ENCODE data around the gene MRPL44. TPM values are rescaled to one million over a fixed set of nuclear protein-coding genes. Genes with fewer than 3 reads are reported as not detected.
A peak's percentile ranks its signal among the peaks of the same experiment; 100 is the strongest.
"Not testable (repeated sequence)": the region's sequence is repeated elsewhere in the genome, so short reads cannot be mapped to it uniquely, and the experiment has no call there.

The MRPL44 gene
- total RNA-seq, 2 experiments from 2014 or later = 39.1 to 41.3 TPM

DNA sequence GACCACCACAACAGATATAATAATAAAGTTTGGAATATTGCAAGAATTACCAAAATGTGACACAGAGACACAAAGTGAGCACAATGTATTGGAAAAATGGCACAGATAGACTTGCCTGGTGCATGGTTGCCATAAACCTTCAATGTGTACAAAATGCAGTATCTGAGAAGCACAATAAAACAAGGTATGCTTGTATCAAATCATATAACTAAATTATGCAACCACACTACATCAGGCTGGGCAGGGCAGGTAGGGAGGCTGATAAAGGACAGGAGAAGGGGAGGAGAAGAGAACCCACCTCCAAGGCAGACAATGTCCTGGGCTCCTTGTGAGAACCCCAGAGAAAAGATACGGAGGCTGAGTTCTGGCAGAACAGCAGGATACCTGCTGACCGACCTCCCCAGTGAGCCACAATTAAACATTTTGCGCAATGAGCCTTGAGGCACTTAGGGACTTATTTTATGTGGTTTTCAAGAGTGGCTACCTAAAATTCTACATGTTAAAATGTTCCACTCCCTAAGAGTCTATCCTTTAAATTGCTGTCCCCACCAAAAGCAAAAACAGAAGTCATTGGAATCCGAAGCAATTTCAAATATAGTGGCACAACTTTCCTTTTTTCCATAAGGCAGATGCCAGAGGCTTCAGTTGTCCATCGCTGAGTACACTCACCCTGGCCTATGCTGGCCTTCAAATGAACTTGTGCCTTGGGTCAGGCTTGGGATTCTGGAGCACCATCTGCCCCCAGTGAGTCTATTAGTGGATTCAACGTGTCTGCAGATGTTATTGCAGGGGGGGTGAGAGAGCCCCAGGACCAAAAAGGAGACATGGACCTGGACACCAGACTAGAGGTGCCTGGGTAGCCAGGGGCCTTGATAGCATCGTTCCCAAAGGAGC lies 28.9 kb upstream of the MRPL44 start:
- H3K36me3 Mint-ChIP-seq (ENCODE audit: low read depth) = peaks cover 12% of the 10 kb centered on the region
- H3K27ac Mint-ChIP-seq = no peak overlapping the region
- H3K4me3 Mint-ChIP-seq = no peak overlapping the region
- intact Hi-C loops (cut with micrococcal nuclease) = loop anchor here (1.0 kb wide), 1 partner anchor 13 kb away; no protein-coding TSS in a partner anchor
- no peak for DNase-seq
- H3K4me1 Mint-ChIP-seq (ENCODE audit: low read depth) = peaks cover 39% of the 10 kb centered on the region
- CTCF ChIA-PET = interaction anchor here (0.7 kb wide), 1 partner anchor 346 kb away, joined by 5 read pairs; no protein-coding TSS in a partner anchor
- peaks cover 11% of the 10 kb centered on the region for H3K9me3 Mint-ChIP-seq
- no peaks in the 10 kb centered on the region for H3K27me3 Mint-ChIP-seq (ENCODE audit: low read depth)

DNA sequence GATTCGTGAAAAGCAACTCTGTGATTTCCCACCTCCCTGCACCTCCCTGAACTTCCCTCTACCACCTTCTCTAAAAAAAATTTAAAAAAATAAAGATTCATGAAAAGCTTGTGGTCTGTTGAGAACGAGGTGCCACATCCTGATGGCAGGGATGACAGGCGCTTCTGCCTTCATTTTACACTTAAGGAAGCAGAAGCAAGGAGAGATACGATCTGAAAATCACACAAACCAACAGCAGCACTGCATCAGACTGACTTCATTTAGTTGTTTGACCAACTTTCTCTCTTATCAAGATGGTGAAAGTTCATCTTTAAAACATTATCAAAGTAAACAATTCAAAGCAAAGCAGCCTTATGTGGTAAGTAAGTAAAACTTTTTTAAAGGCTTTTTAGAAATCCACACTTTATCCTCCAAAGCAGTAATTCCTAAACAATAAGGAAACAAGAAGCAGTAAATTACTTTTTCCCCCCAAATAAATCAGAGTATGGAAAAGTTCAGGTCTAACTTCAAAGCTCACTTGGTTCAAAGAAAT lies 27.6 kb upstream of the MRPL44 start:
- Mint-ChIP-seq H3K27ac (no peak overlapping the region), H3K9me3 (peaks cover 11% of the 10 kb centered on the region), H3K36me3 (ENCODE audit: low read depth) (peaks cover 12% of the 10 kb centered on the region), H3K4me1 (ENCODE audit: low read depth) (peaks cover 40% of the 10 kb centered on the region), H3K4me3 (peak overlapping the region; percentile 37), H3K27me3 (ENCODE audit: low read depth) (no peaks in the 10 kb centered on the region)
- CTCF ChIA-PET = interaction anchor here (1.0 to 2.4 kb wide), 2 partner anchors 12 to 64 kb away, joined by 3 to 10 read pairs; no protein-coding TSS in a partner anchor
- DNase-seq = peak; percentile 61
- intact Hi-C loops (cut with micrococcal nuclease) = loop anchor here (1.0 kb wide), 1 partner anchor 12 kb away; no protein-coding TSS in a partner anchor

DNA sequence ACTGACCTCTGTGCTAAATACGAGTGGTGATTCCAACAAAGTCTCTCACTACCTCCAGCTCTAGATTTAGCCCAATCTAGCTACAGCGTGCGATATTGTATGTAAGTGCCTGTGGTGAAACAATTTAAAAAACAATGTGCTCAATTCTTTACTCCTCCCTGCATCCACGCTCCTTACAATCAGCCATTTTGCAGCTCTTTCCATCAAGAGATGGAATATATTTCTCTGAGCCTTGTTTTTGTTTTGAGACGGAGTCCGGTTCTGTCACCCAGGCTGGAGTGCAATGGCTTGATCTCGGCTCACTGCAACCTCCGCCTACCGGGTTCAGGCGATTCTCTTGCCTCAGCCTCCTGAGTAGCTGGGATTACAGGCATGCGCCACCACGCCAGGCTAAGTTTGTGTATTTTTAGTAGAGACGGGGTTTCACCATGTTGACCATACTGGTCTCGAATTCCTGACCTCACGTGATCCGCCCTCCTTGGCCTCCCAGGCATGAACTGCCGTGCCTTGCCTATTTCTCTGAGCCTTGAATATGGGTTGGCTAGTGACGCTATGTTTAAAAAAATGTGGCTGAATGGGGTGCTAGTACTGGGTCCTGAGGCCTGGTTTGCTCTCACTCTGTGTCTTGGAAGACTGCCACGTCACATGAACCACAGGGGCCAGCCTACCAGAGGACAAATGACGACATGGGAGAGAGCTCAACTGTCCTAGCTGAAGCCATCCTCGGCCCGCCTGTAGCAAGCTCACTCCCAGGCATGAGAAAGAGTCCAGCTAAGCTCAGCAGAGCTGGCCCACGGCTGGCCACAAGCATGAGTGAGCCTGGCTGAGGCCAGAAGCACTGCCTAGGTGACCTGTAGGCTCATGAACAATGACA lies 26.9 kb upstream of the MRPL44 start:
- intact Hi-C loops (cut with micrococcal nuclease) = no loop called here
- H3K4me3 Mint-ChIP-seq = peak overlapping the region; percentile 16
- H3K9me3 Mint-ChIP-seq = peaks cover 11% of the 10 kb centered on the region
- no peaks in the 10 kb centered on the region for H3K27me3 Mint-ChIP-seq (ENCODE audit: low read depth)
- CTCF ChIA-PET = interaction anchor here (1.0 to 2.4 kb wide), 2 partner anchors 11 to 63 kb away, joined by 3 to 10 read pairs; no protein-coding TSS in a partner anchor
- peaks cover 42% of the 10 kb centered on the region for H3K4me1 Mint-ChIP-seq (ENCODE audit: low read depth)
- no peak for DNase-seq
- H3K36me3 Mint-ChIP-seq (ENCODE audit: low read depth) = peaks cover 12% of the 10 kb centered on the region
- no peak overlapping the region for H3K27ac Mint-ChIP-seq

DNA sequence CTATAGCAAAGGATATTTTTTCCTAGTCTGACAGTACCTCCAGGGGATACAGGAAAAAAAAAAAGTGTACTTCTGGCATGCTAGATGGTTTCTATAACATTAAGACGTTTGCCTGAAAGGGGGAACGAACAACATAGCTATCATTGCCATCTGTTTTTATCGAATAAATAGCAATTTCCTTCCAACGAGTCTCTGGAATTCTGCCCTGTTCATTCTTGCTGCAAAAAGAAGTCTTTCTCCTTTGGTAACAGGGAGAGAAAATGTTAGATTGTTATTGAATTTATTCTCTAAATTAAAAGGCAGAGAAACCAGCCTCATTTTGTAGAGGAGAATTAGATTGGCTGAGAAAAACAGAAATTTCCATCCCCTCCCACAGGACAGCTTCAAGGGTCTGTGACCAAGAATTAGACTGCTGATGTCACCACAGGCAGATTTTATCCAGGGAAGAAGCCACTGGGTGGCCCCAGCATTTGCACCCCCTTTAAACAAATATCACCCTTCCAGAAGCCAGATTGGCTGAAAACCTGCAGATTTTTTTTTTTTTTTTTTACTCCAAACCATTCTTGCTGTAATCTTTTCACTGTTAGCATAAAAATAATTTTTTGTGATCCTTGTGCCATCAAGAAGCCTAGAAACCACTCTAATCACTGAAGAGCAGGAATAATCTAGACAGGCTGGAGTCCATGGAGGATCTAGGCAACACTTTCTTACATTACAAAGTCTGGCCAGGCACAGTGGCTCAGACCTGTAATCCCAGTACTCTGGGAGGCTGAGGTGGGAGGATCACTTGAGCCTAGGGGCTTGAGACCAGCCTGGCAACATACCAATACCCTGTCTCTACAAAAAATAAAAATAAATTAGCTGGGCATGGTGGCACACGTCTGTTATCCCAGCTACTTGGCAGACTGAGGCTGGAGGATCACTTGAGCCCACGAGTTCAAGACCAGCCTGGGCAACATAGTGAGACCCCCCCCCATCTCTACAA lies 24.2 kb upstream of the MRPL44 start:
- H3K4me1 Mint-ChIP-seq (ENCODE audit: low read depth) = peaks cover 58% of the 10 kb centered on the region
- peaks cover under 1% of the 10 kb centered on the region for H3K36me3 Mint-ChIP-seq (ENCODE audit: low read depth)

DNA sequence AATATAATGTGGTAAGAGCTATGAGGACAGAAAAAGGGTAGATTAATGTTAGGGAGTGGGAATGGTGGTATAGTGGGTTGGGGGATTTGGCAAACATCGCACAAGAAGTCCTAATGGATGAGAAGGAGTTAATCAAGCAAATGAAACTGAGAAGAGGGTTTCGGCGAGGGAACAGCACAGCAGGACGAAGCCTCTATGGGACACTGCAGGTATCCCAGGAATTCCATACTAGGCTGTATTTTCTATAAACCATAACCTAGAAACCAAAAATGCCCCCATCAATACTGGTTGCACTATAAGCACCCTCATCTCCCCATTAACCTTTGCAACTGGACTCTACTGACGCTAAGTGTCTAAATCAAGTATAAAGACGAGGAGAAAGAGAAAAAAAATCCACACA lies 22.4 kb upstream of the MRPL44 start:
- no peak overlapping the region for H3K4me3 Mint-ChIP-seq
- CTCF ChIA-PET = interaction anchor here (1.3 to 1.5 kb wide), 2 partner anchors 8 to 35 kb away, joined by 3 to 5 read pairs; no protein-coding TSS in a partner anchor
- intact Hi-C loops (cut with micrococcal nuclease) = no loop called here
- H3K27ac Mint-ChIP-seq = no peak overlapping the region
- H3K36me3 Mint-ChIP-seq (ENCODE audit: low read depth) = peaks cover 10% of the 10 kb centered on the region
- H3K4me1 Mint-ChIP-seq (ENCODE audit: low read depth) = peaks cover 62% of the 10 kb centered on the region
- DNase-seq = no peak
- H3K27me3 Mint-ChIP-seq (ENCODE audit: low read depth) = no peaks in the 10 kb centered on the region
- peaks cover 12% of the 10 kb centered on the region for H3K9me3 Mint-ChIP-seq

More for the DNA sequence above, 24.2 kb upstream of the MRPL44 start:
- no peak overlapping the region for H3K4me3 Mint-ChIP-seq
- H3K27me3 Mint-ChIP-seq (ENCODE audit: low read depth) = no peaks in the 10 kb centered on the region
- peaks cover under 1% of the 10 kb centered on the region for H3K9me3 Mint-ChIP-seq
- CTCF ChIA-PET = interaction anchor here (0.6 to 1.3 kb wide), 4 partner anchors 8 to 652 kb away, joined by 3 to 6 read pairs (median 5); partner anchors contain the start of gene CUL3
- intact Hi-C loops (cut with micrococcal nuclease) = no loop called here
- DNase-seq = no peak
- peak overlapping the region; percentile 50 for H3K27ac Mint-ChIP-seq

DNA sequence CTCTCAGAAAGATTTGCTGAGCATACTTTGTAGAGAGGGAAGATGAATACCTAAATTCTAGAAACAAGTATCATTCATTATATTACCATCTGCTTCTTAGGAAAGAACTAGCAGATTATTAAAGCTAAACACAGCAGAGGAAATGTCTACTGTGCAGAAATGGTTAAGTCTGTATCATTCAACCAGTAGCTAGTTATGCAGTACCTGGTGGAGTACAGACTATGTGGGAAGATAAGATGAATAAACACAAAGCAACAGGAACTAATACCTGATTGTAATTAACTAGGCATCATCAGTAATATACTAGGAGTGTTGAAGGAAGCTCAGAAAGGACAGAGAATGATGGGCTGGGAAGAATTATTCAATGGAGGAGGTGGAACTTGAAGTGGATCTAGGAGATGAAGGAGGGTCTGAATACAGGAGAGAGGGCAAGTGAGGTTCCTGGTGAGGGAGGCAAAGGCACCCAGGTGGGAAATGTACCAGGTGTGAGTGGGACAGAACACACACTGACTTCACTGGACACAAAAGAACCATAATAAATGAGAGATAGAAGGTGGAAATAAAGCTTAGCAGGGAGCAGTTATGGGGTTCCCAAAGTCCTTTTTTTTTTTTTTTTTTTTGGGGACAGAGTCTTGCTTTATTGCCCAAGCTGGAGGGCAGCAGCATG lies 21.7 kb upstream of the MRPL44 start:
- DNase-seq = no peak
- Mint-ChIP-seq H3K36me3 (ENCODE audit: low read depth) (peaks cover 13% of the 10 kb centered on the region), H3K9me3 (peaks cover 12% of the 10 kb centered on the region), H3K27ac (peak overlapping the region; percentile 48), H3K4me3 (no peak overlapping the region), H3K4me1 (ENCODE audit: low read depth) (peaks cover 60% of the 10 kb centered on the region), H3K27me3 (ENCODE audit: low read depth) (no peaks in the 10 kb centered on the region)
- intact Hi-C loops (cut with micrococcal nuclease) = no loop called here
- CTCF ChIA-PET = interaction anchor here (1.5 to 1.6 kb wide), 2 partner anchors 8 to 34 kb away, joined by 5 to 7 read pairs; no protein-coding TSS in a partner anchor

DNA sequence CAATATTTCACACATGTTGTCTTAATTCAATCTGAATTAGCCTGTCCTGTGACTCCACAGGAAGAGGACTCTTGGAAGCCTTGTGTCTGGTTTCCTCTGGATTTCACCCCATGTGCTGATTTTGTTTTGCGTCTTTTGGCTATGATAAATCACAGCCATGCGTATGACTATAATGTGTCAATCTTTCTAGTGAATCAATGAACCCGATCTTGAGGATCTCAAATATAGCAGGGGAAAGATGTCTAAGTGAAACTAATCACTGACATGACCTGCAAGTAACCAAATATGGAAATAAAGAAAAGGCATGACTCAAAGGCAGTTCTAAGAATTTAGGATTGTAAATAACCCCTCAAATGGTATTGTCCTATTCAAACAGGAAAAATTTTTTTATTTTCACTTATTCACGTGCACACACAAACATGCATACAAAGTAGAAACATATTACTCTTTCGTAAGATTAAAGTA lies 20.4 kb upstream of the MRPL44 start:
- Mint-ChIP-seq H3K4me3 (no peak overlapping the region), H3K27ac (peak overlapping the region; percentile 53), H3K36me3 (ENCODE audit: low read depth) (peaks cover 17% of the 10 kb centered on the region), H3K9me3 (peaks cover 15% of the 10 kb centered on the region), H3K4me1 (ENCODE audit: low read depth) (peaks cover 62% of the 10 kb centered on the region), H3K27me3 (ENCODE audit: low read depth) (no peaks in the 10 kb centered on the region)
- intact Hi-C loops (cut with micrococcal nuclease) = no loop called here
- CTCF ChIA-PET = interaction anchor here (1.6 kb wide), 1 partner anchor 33 kb away, joined by 7 read pairs; no protein-coding TSS in a partner anchor
- no peak for DNase-seq

DNA sequence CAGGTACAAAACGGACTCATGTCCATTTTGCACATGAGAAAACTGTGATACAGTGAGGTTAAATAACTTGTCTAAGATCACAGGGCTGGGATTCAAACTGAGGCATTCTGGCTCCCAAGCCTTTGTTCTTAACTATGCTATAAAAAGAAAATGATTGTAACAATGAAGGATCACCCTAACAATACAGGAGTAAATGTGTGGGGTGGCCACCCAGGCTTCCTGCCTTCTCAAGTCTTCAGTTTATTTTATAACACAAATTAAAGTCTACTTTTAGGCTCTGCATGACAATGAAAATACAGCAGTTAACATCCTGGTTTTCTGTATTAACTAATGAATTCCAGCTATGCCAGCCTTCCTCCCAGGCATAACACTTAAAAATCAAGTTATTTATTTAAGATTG lies 19.7 kb upstream of the MRPL44 start:
- H3K4me1 Mint-ChIP-seq (ENCODE audit: low read depth) = peaks cover 62% of the 10 kb centered on the region
- H3K4me3 Mint-ChIP-seq = no peak overlapping the region
- peaks cover 17% of the 10 kb centered on the region for H3K36me3 Mint-ChIP-seq (ENCODE audit: low read depth)
- intact Hi-C loops (cut with micrococcal nuclease) = no loop called here
- CTCF ChIA-PET = no interaction called here
- H3K27me3 Mint-ChIP-seq (ENCODE audit: low read depth) = no peaks in the 10 kb centered on the region
- DNase-seq = no peak
- peaks cover 15% of the 10 kb centered on the region for H3K9me3 Mint-ChIP-seq
- H3K27ac Mint-ChIP-seq = no peak overlapping the region

DNA sequence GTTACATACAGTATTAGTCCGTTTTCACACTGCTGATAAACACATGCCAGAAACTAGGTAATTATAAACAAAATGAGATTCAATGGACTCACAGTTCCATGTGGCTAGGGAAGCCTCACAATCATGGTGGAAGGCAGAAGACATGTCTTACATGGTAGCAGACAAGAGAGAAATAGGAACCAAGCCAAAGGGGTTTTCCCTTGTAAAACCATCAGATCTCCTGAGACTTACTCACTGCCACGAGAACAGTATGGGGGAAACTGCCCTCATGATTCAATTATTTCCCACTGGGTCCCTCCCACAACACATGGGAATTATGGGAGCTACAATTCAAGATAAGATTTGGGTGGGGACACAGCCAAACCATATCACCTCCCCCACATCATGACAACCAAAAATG lies 17.8 kb upstream of the MRPL44 start:
- Mint-ChIP-seq H3K36me3 (ENCODE audit: low read depth) (peaks cover 24% of the 10 kb centered on the region), H3K9me3 (peaks cover 15% of the 10 kb centered on the region), H3K4me1 (ENCODE audit: low read depth) (peaks cover 63% of the 10 kb centered on the region), H3K27ac (peak overlapping the region; percentile 74)
- H3K4me3 Mint-ChIP-seq; intact Hi-C loops (cut with micrococcal nuclease); H3K27me3 Mint-ChIP-seq (ENCODE audit: low read depth); CTCF ChIA-PET: not testable (repeated sequence)
- peak; percentile 42 for DNase-seq

DNA sequence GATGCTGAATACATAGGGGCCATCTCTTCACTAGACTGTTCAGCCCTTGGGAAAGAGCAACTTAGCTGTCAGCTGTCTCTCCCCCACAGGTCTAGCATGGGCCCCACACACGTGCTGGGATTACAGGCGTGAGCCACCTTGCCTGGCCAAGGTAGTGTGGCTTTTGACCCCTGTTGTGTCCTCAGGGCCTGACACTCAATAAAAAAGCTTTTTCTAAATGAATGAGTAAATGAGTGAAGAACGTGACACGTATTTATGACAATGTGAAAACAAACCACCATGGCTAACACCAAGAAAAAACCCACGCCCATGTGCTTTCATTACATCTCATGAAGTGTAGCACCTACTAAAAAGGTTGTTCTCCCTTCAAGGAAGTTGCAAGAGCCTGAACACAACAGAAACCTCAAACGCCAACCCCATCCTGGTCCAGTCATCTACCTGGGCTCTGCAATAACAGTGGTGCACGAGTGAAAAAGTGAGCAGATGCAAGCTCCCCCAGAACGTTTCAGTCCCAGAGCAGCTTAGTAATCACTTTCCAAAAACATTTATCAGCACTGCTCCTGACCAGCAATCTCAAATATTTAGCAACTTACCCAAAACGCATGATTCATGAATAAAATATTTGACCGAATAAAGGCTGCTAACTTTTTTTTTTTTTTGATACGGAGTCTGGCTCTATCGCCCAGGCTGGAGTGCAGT lies 15.5 kb upstream of the MRPL44 start:
- Mint-ChIP-seq H3K4me1 (ENCODE audit: low read depth) (peaks cover 62% of the 10 kb centered on the region), H3K36me3 (ENCODE audit: low read depth) (peaks cover 27% of the 10 kb centered on the region), H3K27ac (peak overlapping the region; percentile 97), H3K27me3 (ENCODE audit: low read depth) (no peaks in the 10 kb centered on the region), H3K9me3 (peaks cover 15% of the 10 kb centered on the region), H3K4me3 (peak overlapping the region; percentile 51)
- peak; percentile 93 for DNase-seq
- CTCF ChIA-PET = interaction anchor here (0.6 to 1.7 kb wide), 7 partner anchors 12 to 1977 kb away, joined by 3 to 10 read pairs (median 6); partner anchors contain the start of gene MRPL44
- intact Hi-C loops (cut with micrococcal nuclease) = loop anchor here (1.0 to 10.0 kb wide), 12 partner anchors 12 to 1517 kb away; partner anchors contain the start of genes AP1S3, DOCK10, MRPL44 and SGPP2

All from activated naive CD4-positive, alpha-beta T cell treated with anti-CD3 and anti-CD28 coated beads for 36 hours (primary cell).